Urinary bladder (tissue), 4 donors: ENCODE data around the gene WRAP73. TPM values are rescaled to one million over a fixed set of nuclear protein-coding genes. Genes with fewer than 3 reads are reported as not detected.

ENCODE experiments used
- DNase-seq: peaks from one replicate; pipeline ENCODE4 v3.0.0-alpha.2; 2015; ENCODE audit errors: extremely low spot score
- H3K27ac ChIP-seq: one replicate; pipeline ENCODE4 v1.5.1; 2013; ENCODE audit warnings: low read depth, mild to moderate bottlenecking, moderate library complexity
- H3K36me3 ChIP-seq: one replicate; pipeline ENCODE4 v1.6.1; 2013; ENCODE audit warnings: mild to moderate bottlenecking, moderate library complexity; ENCODE audit not compliant: insufficient read depth
- H3K4me1 ChIP-seq: one replicate; pipeline ENCODE4 v1.6.1; 2013; ENCODE audit warnings: mild to moderate bottlenecking, moderate library complexity; ENCODE audit not compliant: insufficient read depth
- H3K4me3 ChIP-seq: one replicate; pipeline ENCODE4 v1.5.1; 2013; ENCODE audit warnings: low read depth, low read length
- WGBS: extraction: QIAGEN DNeasy Blood & Tissue Kit; methylation state at CpG from one replicate; pipeline ENCODE4 v1.1.7; 2013; 5-methylcytosine and 5-hydroxymethylcytosine counted together
- polyA plus RNA-seq: library from polyadenylated mRNA; stranded (reverse); fragments of 200-250 nt; gene quantifications from one replicate; pipeline ENCODE4 v1.2.3, GENCODE V29; 2013
- total RNA-seq: library from RNA; depleted of rRNA; stranded (reverse); fragments of >200 nt; gene quantifications from one replicate; pipeline ENCODE4 v1.2.3, GENCODE V29; 2014
- donor health status: healthy with polysubstance abuse.
- donor health status: healthy.

WRAP73 gene
- total and polyA plus RNA-seq, 2 donors: 8.1 to 21.2 TPM

- Histone ChIP-seq H3K36me3 (no peaks in the 10 kb centered on the region), H3K27ac (no peak overlapping the region), H3K4me1 (no peaks in the 10 kb centered on the region), H3K4me3 (no peak overlapping the region)
- 14% methylated on average over 26 of the region's 26 CpGs for WGBS
- DNase-seq: peak; percentile 66
Observed at GRCh38 chr1:3598051-3598491, 51.8 kb downstream of the WRAP73 start.

- WGBS: 65% methylated on average over 11 of the region's 11 CpGs
- Histone ChIP-seq H3K36me3 (no peaks in the 10 kb centered on the region), H3K4me3 (no peak overlapping the region), H3K27ac (no peak overlapping the region), H3K4me1 (no peaks in the 10 kb centered on the region)
- no peak for DNase-seq
Observed at GRCh38 chr1:3597599-3597964, 52.3 kb downstream of the WRAP73 start.

GRCh38 chr1:3596663-3597598, 53.0 kb downstream of the WRAP73 start:
- no peak overlapping the region for H3K27ac ChIP-seq
- H3K4me1 ChIP-seq: no peaks in the 10 kb centered on the region
- DNase-seq: no peak
- H3K4me3 ChIP-seq: no peak overlapping the region
- 85% methylated on average over 29 of the region's 29 CpGs for WGBS
- H3K36me3 ChIP-seq: no peaks in the 10 kb centered on the region

GRCh38 chr1:3595949-3596348, 54.0 kb downstream of the WRAP73 start:
- H3K4me3 ChIP-seq: no peak overlapping the region
- H3K36me3 ChIP-seq: no peaks in the 10 kb centered on the region
- 96% methylated on average over 7 of the region's 7 CpGs for WGBS
- no peak for DNase-seq
- H3K27ac ChIP-seq: no peak overlapping the region
- H3K4me1 ChIP-seq: no peaks in the 10 kb centered on the region

- Histone ChIP-seq H3K27ac (no peak overlapping the region), H3K4me1 (no peaks in the 10 kb centered on the region), H3K4me3 (no peak overlapping the region), H3K36me3 (no peaks in the 10 kb centered on the region)
- DNase-seq: no peak
- 79% methylated on average over 31 of the region's 31 CpGs for WGBS
Observed at GRCh38 chr1:3594706-3595377, 55.1 kb downstream of the WRAP73 start.

GRCh38 chr1:3593745-3594144, 56.2 kb downstream of the WRAP73 start:
- H3K4me1 ChIP-seq: no peaks in the 10 kb centered on the region
- no peak for DNase-seq
- 76% methylated on average over 10 of the region's 10 CpGs for WGBS
- H3K27ac ChIP-seq: no peak overlapping the region
- no peak overlapping the region for H3K4me3 ChIP-seq
- H3K36me3 ChIP-seq: no peaks in the 10 kb centered on the region

- Histone ChIP-seq H3K36me3 (no peaks in the 10 kb centered on the region), H3K4me3 (no peak overlapping the region), H3K27ac (no peak overlapping the region), H3K4me1 (no peaks in the 10 kb centered on the region)
- 84% methylated on average over 17 of the region's 17 CpGs for WGBS
- DNase-seq: no peak
Observed at GRCh38 chr1:3593334-3593733, 56.6 kb downstream of the WRAP73 start.

GRCh38 chr1:3590951-3591865, 58.7 kb downstream of the WRAP73 start:
- no peak overlapping the region for H3K4me3 ChIP-seq
- DNase-seq: no peak
- 86% methylated on average over 33 of the region's 33 CpGs for WGBS
- H3K36me3 ChIP-seq: no peaks in the 10 kb centered on the region
- H3K27ac ChIP-seq: no peak overlapping the region
- no peaks in the 10 kb centered on the region for H3K4me1 ChIP-seq

GRCh38 chr1:3590139-3590763, 59.7 kb downstream of the WRAP73 start:
- no peaks in the 10 kb centered on the region for H3K36me3 ChIP-seq
- no peak overlapping the region for H3K27ac ChIP-seq
- H3K4me1 ChIP-seq: no peaks in the 10 kb centered on the region
- WGBS: 59% methylated on average over 27 of the region's 27 CpGs
- no peak for DNase-seq
- no peak overlapping the region for H3K4me3 ChIP-seq

GRCh38 chr1:3588395-3588794, 61.5 kb downstream of the WRAP73 start:
- H3K36me3 ChIP-seq: no peaks in the 10 kb centered on the region
- no peak for DNase-seq
- H3K4me3 ChIP-seq: no peak overlapping the region
- H3K27ac ChIP-seq: no peak overlapping the region
- H3K4me1 ChIP-seq: no peaks in the 10 kb centered on the region
- 87% methylated on average over 5 of the region's 5 CpGs for WGBS

GRCh38 chr1:3586986-3587759, 62.7 kb downstream of the WRAP73 start:
- peak; percentile 45 for DNase-seq

GRCh38 chr1:3585940-3586568, 63.8 kb downstream of the WRAP73 start:
- no peak overlapping the region for H3K27ac ChIP-seq
- DNase-seq: no peak
- 91% methylated on average over 19 of the region's 19 CpGs for WGBS
- no peak overlapping the region for H3K4me3 ChIP-seq
- H3K36me3 ChIP-seq: no peaks in the 10 kb centered on the region
- no peaks in the 10 kb centered on the region for H3K4me1 ChIP-seq

More at GRCh38 chr1:3586986-3587759, 62.7 kb downstream of the WRAP73 start:
- H3K27ac ChIP-seq: no peak overlapping the region
- WGBS: 67% methylated on average over 24 of the region's 24 CpGs
- no peak overlapping the region for H3K4me3 ChIP-seq
- no peaks in the 10 kb centered on the region for H3K4me1 ChIP-seq
- no peaks in the 10 kb centered on the region for H3K36me3 ChIP-seq
